CD14-positive monocyte (primary cell): ENCODE results near the gene LYZL1. TPM values are rescaled to one million over a fixed set of nuclear protein-coding genes. Genes with fewer than 3 reads are reported as not detected.

Experiments
- DNase-seq, 3 donors: peaks; one replicate each; pipeline ENCODE4 v3.0.0-alpha.2; 2011 to 2022
- H2AFZ ChIP-seq: 2 replicates; pipeline ENCODE4 v1.6.0; 2012; ENCODE audit warnings: mild to moderate bottlenecking, low read depth, low read length, inconsistent platforms; ENCODE audit not compliant: insufficient read depth, poor library complexity, severe bottlenecking
- H3K27ac ChIP-seq, 2 donors: 1 replicate in 1 of 2; 2 replicates in 1 of 2; pipeline ENCODE4 v1.5.1; 2012 to 2013; ENCODE audit warnings: low read length in 2 of 2, control low read depth in 1 of 2, inconsistent platforms in 1 of 2, low read depth in 1 of 2, mild to moderate bottlenecking in 1 of 2
- H3K27me3 ChIP-seq, 2 donors: one replicate each; pipeline versions ENCODE4 v1.6.0 to v1.6.1; 2011 to 2013; ENCODE audit warnings: low read length in 2 of 2; ENCODE audit not compliant: control insufficient read depth in 2 of 2, insufficient read depth in 2 of 2
- H3K36me3 ChIP-seq, 2 donors: replicated peaks in 1 of 2; 1 replicate in 1 of 2; 2 replicates in 1 of 2; pipeline versions ENCODE4 v1.5.1 to v1.6.1; 2012 to 2013; ENCODE audit warnings: low read length in 2 of 2, control low read depth in 1 of 2, inconsistent platforms in 1 of 2, mild to moderate bottlenecking in 1 of 2; ENCODE audit not compliant: insufficient read depth in 2 of 2, control insufficient read depth in 1 of 2
- H3K4me1 ChIP-seq, 2 donors: 1 replicate in 1 of 2; 2 replicates in 1 of 2; pipeline versions ENCODE4 v1.5.1 to v1.6.1; 2012 to 2013; ENCODE audit warnings: low read length in 2 of 2, control low read depth in 1 of 2, inconsistent platforms in 1 of 2, mild to moderate bottlenecking in 1 of 2, moderate library complexity in 1 of 2; ENCODE audit not compliant: insufficient read depth in 2 of 2, control insufficient read depth in 1 of 2
- H3K4me2 ChIP-seq: replicated peaks from 2 replicates; pipeline ENCODE3; 2012; ENCODE audit warnings: low read length, moderate library complexity, mild to moderate bottlenecking; ENCODE audit not compliant: poor library complexity, severe bottlenecking; ENCODE audit errors: extremely low read depth
- H3K4me3 ChIP-seq, 3 experiments: fragments of 200-600 bp in 1 of 3; sonication (generic) in 1 of 3; replicated peaks in 1 of 3; 1 replicate in 2 of 3; 2 replicates in 1 of 3; pipeline ENCODE4 v1.5.1; 2011 to 2013; ENCODE audit warnings: low read length in 3 of 3, mild to moderate bottlenecking in 3 of 3, control low read depth in 2 of 3, low read depth in 2 of 3, inconsistent platforms in 1 of 3, moderate library complexity in 1 of 3
- H3K79me2 ChIP-seq: 2 replicates; pipeline ENCODE4 v1.6.0; 2012; ENCODE audit warnings: mild to moderate bottlenecking, control low read depth, inconsistent platforms, low read length, moderate library complexity; ENCODE audit not compliant: insufficient read depth
- H3K9ac ChIP-seq: 2 replicates; pipeline ENCODE4 v1.6.0; 2017; ENCODE audit warnings: low read length, mild to moderate bottlenecking; ENCODE audit not compliant: insufficient read depth, poor library complexity, severe bottlenecking
- H3K9me3 ChIP-seq, 2 donors: replicated peaks in 1 of 2; 1 replicate in 1 of 2; 2 replicates in 1 of 2; pipeline versions ENCODE4 v1.5.1 to v1.6.1; 2012 to 2013; ENCODE audit warnings: low read length in 2 of 2, control low read depth in 1 of 2; ENCODE audit not compliant: control insufficient read depth in 1 of 2, insufficient read depth in 1 of 2
- H4K20me1 ChIP-seq: 2 replicates; pipeline ENCODE4 v1.6.0; 2012; ENCODE audit warnings: mild to moderate bottlenecking, low read length, control low read depth, moderate library complexity; ENCODE audit not compliant: insufficient read depth
- H3K27ac Mint-ChIP-seq, 7 donors: one replicate each; pipeline ENCODE4 v1.8.0; 2020; ENCODE audit warnings: mild to moderate bottlenecking in 7 of 7, mixed read lengths in 7 of 7, moderate library complexity in 6 of 7, inconsistent platforms in 2 of 7
- H3K27me3 Mint-ChIP-seq, 3 donors: one replicate each; pipeline ENCODE4 v1.8.0; 2021 to 2022; ENCODE audit warnings: low read depth in 3 of 3, mild to moderate bottlenecking in 3 of 3, mixed read lengths in 3 of 3, moderate library complexity in 3 of 3, inconsistent platforms in 1 of 3
- H3K36me3 Mint-ChIP-seq, 2 donors: one replicate each; pipeline ENCODE4 v1.8.0; 2020; ENCODE audit warnings: mixed read lengths in 2 of 2, inconsistent platforms in 1 of 2, mild to moderate bottlenecking in 1 of 2
- H3K4me1 Mint-ChIP-seq: one replicate; pipeline ENCODE4 v1.8.0; 2020; ENCODE audit warnings: mild to moderate bottlenecking, mixed read lengths
- H3K4me3 Mint-ChIP-seq, 2 donors: one replicate each; pipeline ENCODE4 v1.8.0; 2020; ENCODE audit warnings: mild to moderate bottlenecking in 2 of 2, mixed read lengths in 2 of 2, moderate library complexity in 1 of 2
- H3K9me3 Mint-ChIP-seq, 7 donors: one replicate each; pipeline ENCODE4 v1.8.0; 2020 to 2022; ENCODE audit warnings: mixed read lengths in 7 of 7, mild to moderate bottlenecking in 6 of 7, moderate library complexity in 6 of 7, inconsistent platforms in 2 of 7
- WGBS: methylation state at CpG from one replicate; pipeline ENCODE4 v1.1.5; 2013; ENCODE audit warnings: missing lambda C conversion rate; ENCODE audit not compliant: insufficient coverage; 5-methylcytosine and 5-hydroxymethylcytosine counted together
- intact Hi-C, 2 donors: fragments of 100-400 bp; cut with micrococcal nuclease; formaldehyde crosslinking; loops; one replicate each; pipeline versions ENCODE4 v1.15.0 to v1.15.1; 2023
- polyA plus RNA-seq, 3 donors: library from polyadenylated mRNA; depleted of rRNA in 1 of 3; unstranded in 2 of 3; stranded (reverse) in 1 of 3; fragments of 300-500 nt in 2 of 3; fragments of >200 nt in 1 of 3; fragmentation: Illumina TruSeq in 2 of 3; gene quantifications; 1 replicate in 2 of 3; 2 replicates in 1 of 3; pipeline ENCODE4 v1.2.3, GENCODE V29; 2012 to 2021
- TF ChIP-seq, protein P1 (sequence below): fragments of 200-600 bp; IDR thresholded peaks from one replicate; pipeline ENCODE4 v1.8.0; 2022; ENCODE audit warnings: antibody characterized with exemption, mild to moderate bottlenecking

The LYZL1 gene
- polyA plus RNA-seq, 3 donors: not detected

DNA sequence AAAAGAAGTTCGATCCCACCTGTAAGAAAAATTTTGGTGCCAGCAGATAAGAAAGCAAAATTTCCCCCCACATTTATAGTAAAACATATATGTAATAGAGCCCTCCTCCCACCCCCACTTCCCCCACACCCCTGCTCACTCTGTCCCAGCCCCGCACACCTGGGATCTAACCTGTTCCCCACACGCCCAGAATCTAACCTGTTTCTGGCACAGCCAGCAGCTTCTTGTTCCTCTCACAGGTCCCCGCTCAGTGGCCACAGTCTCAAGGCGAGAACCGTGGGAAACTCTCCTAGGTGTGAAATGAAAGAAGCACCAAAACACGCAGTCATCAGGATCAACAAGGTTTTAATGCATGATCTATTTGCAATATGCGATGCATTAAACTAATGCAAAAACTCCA, 32.8 kb downstream of the LYZL1 start:
- Mint-ChIP-seq H3K4me1 (peaks cover 16% of the 10 kb centered on the region), H3K27ac (no peak overlapping the region), H3K36me3 (no peaks in the 10 kb centered on the region), H3K9me3 (peaks cover 0 to 2% (median 0%) of the 10 kb centered on the region in 7 donors), H3K4me3 (no peak overlapping the region), H3K27me3 (peaks cover 15 to 21% (median 16%) of the 10 kb centered on the region in 3 donors)
- Histone ChIP-seq H3K27ac (no peak overlapping the region), H3K9me3 (no peaks in the 10 kb centered on the region), H3K4me1 (no peaks in the 10 kb centered on the region), H3K4me2 (no peak overlapping the region), H4K20me1 (no peaks in the 10 kb centered on the region), H3K79me2 (no peaks in the 10 kb centered on the region), H3K27me3 (no peaks in the 10 kb centered on the region), H3K4me3 (no peak overlapping the region), H3K9ac (no peak overlapping the region), H2AFZ (no peak overlapping the region), H3K36me3 (no peaks in the 10 kb centered on the region)
- DNase-seq: no peak
- TF ChIP-seq, protein P1, sequence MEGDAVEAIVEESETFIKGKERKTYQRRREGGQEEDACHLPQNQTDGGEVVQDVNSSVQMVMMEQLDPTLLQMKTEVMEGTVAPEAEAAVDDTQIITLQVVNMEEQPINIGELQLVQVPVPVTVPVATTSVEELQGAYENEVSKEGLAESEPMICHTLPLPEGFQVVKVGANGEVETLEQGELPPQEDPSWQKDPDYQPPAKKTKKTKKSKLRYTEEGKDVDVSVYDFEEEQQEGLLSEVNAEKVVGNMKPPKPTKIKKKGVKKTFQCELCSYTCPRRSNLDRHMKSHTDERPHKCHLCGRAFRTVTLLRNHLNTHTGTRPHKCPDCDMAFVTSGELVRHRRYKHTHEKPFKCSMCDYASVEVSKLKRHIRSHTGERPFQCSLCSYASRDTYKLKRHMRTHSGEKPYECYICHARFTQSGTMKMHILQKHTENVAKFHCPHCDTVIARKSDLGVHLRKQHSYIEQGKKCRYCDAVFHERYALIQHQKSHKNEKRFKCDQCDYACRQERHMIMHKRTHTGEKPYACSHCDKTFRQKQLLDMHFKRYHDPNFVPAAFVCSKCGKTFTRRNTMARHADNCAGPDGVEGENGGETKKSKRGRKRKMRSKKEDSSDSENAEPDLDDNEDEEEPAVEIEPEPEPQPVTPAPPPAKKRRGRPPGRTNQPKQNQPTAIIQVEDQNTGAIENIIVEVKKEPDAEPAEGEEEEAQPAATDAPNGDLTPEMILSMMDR: no peak
- WGBS: 100% methylated on average over 4 of the region's 8 CpGs
- intact Hi-C loops: no loop called here

GRCh38 chr10:29322918-29323317, 34.0 kb downstream of the LYZL1 start:
- Histone ChIP-seq H3K4me1 (no peaks in the 10 kb centered on the region), H3K36me3 (no peaks in the 10 kb centered on the region), H3K9ac (no peak overlapping the region), H3K79me2 (no peaks in the 10 kb centered on the region), H3K4me3 (no peak overlapping the region), H3K9me3 (no peaks in the 10 kb centered on the region), H2AFZ (no peak overlapping the region), H3K27ac (no peak overlapping the region), H3K27me3 (no peaks in the 10 kb centered on the region), H4K20me1 (no peaks in the 10 kb centered on the region), H3K4me2 (no peak overlapping the region)
- Mint-ChIP-seq H3K9me3 (peaks cover 0 to 2% (median 0%) of the 10 kb centered on the region in 7 donors), H3K27ac (no peak overlapping the region), H3K27me3 (peaks cover 12 to 23% (median 16%) of the 10 kb centered on the region in 3 donors), H3K4me3 (no peak overlapping the region), H3K4me1 (peaks cover 13% of the 10 kb centered on the region), H3K36me3 (no peaks in the 10 kb centered on the region)
- 93% methylated on average over 5 of the region's 5 CpGs for WGBS
- TF ChIP-seq, protein P1: no peak
- DNase-seq: no peak
- intact Hi-C loops: no loop called here
